ENCODE data around the gene NANOGP8.

NANOGP8 gene

GRCh38 chr15:35080226-35080625 lies 4.9 kb downstream of the NANOGP8 start:
- no peak overlapping the region for H3K4me3 Mint-ChIP-seq
- no peaks in the 10 kb centered on the region for H3K4me1 Mint-ChIP-seq (ENCODE audit: low read depth)
- H3K27ac Mint-ChIP-seq: no peak overlapping the region
- H3K27me3 Mint-ChIP-seq: peaks cover 14% of the 10 kb centered on the region
- no peaks in the 10 kb centered on the region for H3K9me3 Mint-ChIP-seq
- H3K36me3 Mint-ChIP-seq (ENCODE audit: low read depth): no peaks in the 10 kb centered on the region

GRCh38 chr15:35078221-35078915 lies 6.7 kb downstream of the NANOGP8 start:
- no peaks in the 10 kb centered on the region for H3K9me3 Mint-ChIP-seq
- no peaks in the 10 kb centered on the region for H3K36me3 Mint-ChIP-seq (ENCODE audit: low read depth)
- peaks cover 21% of the 10 kb centered on the region for H3K27me3 Mint-ChIP-seq
- no peak overlapping the region for H3K27ac Mint-ChIP-seq
- H3K4me1 Mint-ChIP-seq (ENCODE audit: low read depth): no peaks in the 10 kb centered on the region
- H3K4me3 Mint-ChIP-seq: no peak overlapping the region

GRCh38 chr15:35071106-35071505 lies 14.0 kb downstream of the NANOGP8 start:
- peaks cover 17% of the 10 kb centered on the region for H3K27me3 Mint-ChIP-seq
- no peak overlapping the region for H3K27ac Mint-ChIP-seq
- no peaks in the 10 kb centered on the region for H3K9me3 Mint-ChIP-seq
- no peaks in the 10 kb centered on the region for H3K4me1 Mint-ChIP-seq (ENCODE audit: low read depth)
- no peaks in the 10 kb centered on the region for H3K36me3 Mint-ChIP-seq (ENCODE audit: low read depth)
- no peak overlapping the region for H3K4me3 Mint-ChIP-seq

GRCh38 chr15:35068846-35069475 lies 16.1 kb downstream of the NANOGP8 start:
- Mint-ChIP-seq H3K36me3 (ENCODE audit: low read depth) (no peaks in the 10 kb centered on the region), H3K9me3 (no peaks in the 10 kb centered on the region), H3K4me1 (ENCODE audit: low read depth) (no peaks in the 10 kb centered on the region), H3K4me3 (no peak overlapping the region), H3K27me3 (peaks cover 9% of the 10 kb centered on the region), H3K27ac (no peak overlapping the region)

- Mint-ChIP-seq H3K4me1 (ENCODE audit: low read depth) (no peaks in the 10 kb centered on the region), H3K36me3 (ENCODE audit: low read depth) (no peaks in the 10 kb centered on the region), H3K9me3 (no peaks in the 10 kb centered on the region), H3K27me3 (peaks cover 9% of the 10 kb centered on the region), H3K27ac (no peak overlapping the region), H3K4me3 (no peak overlapping the region)
These were observed 17.4 kb downstream of the NANOGP8 start for GRCh38 chr15:35067496-35068347.

GRCh38 chr15:35066094-35066493 lies 19.0 kb downstream of the NANOGP8 start:
- Mint-ChIP-seq H3K27me3 (peaks cover 9% of the 10 kb centered on the region), H3K36me3 (ENCODE audit: low read depth) (no peaks in the 10 kb centered on the region), H3K27ac (no peak overlapping the region), H3K4me1 (ENCODE audit: low read depth) (no peaks in the 10 kb centered on the region), H3K9me3 (no peaks in the 10 kb centered on the region), H3K4me3 (no peak overlapping the region)

GRCh38 chr15:35064576-35065190 lies 20.4 kb downstream of the NANOGP8 start:
- H3K27ac Mint-ChIP-seq: no peak overlapping the region
- H3K4me3 Mint-ChIP-seq: no peak overlapping the region
- no peaks in the 10 kb centered on the region for H3K4me1 Mint-ChIP-seq (ENCODE audit: low read depth)
- H3K9me3 Mint-ChIP-seq: no peaks in the 10 kb centered on the region
- peaks cover 9% of the 10 kb centered on the region for H3K27me3 Mint-ChIP-seq
- no peaks in the 10 kb centered on the region for H3K36me3 Mint-ChIP-seq (ENCODE audit: low read depth)

- Mint-ChIP-seq H3K27ac (no peak overlapping the region), H3K36me3 (ENCODE audit: low read depth) (no peaks in the 10 kb centered on the region), H3K4me1 (ENCODE audit: low read depth) (no peaks in the 10 kb centered on the region), H3K9me3 (no peaks in the 10 kb centered on the region), H3K27me3 (peaks cover 9% of the 10 kb centered on the region), H3K4me3 (no peak overlapping the region)
These were observed 22.4 kb downstream of the NANOGP8 start for GRCh38 chr15:35062738-35063099.

GRCh38 chr15:35061825-35062737 lies 23.0 kb downstream of the NANOGP8 start:
- no peaks in the 10 kb centered on the region for H3K4me1 Mint-ChIP-seq (ENCODE audit: low read depth)
- H3K36me3 Mint-ChIP-seq (ENCODE audit: low read depth): no peaks in the 10 kb centered on the region
- H3K4me3 Mint-ChIP-seq: no peak overlapping the region
- peaks cover 5% of the 10 kb centered on the region for H3K27me3 Mint-ChIP-seq
- no peak overlapping the region for H3K27ac Mint-ChIP-seq
- no peaks in the 10 kb centered on the region for H3K9me3 Mint-ChIP-seq

- H3K27ac Mint-ChIP-seq: no peak overlapping the region
- no peaks in the 10 kb centered on the region for H3K9me3 Mint-ChIP-seq
- H3K27me3 Mint-ChIP-seq: peaks cover 3% of the 10 kb centered on the region
- no peaks in the 10 kb centered on the region for H3K36me3 Mint-ChIP-seq (ENCODE audit: low read depth)
- H3K4me1 Mint-ChIP-seq (ENCODE audit: low read depth): no peaks in the 10 kb centered on the region
- H3K4me3 Mint-ChIP-seq: no peak overlapping the region
These were observed 23.8 kb downstream of the NANOGP8 start for GRCh38 chr15:35061161-35061824.

- H3K4me3 Mint-ChIP-seq: no peak overlapping the region
- H3K36me3 Mint-ChIP-seq (ENCODE audit: low read depth): no peaks in the 10 kb centered on the region
- no peaks in the 10 kb centered on the region for H3K27me3 Mint-ChIP-seq
- H3K9me3 Mint-ChIP-seq: no peaks in the 10 kb centered on the region
- no peaks in the 10 kb centered on the region for H3K4me1 Mint-ChIP-seq (ENCODE audit: low read depth)
- no peak overlapping the region for H3K27ac Mint-ChIP-seq
These were observed 24.5 kb downstream of the NANOGP8 start for GRCh38 chr15:35060591-35060990.

- Mint-ChIP-seq H3K36me3 (ENCODE audit: low read depth) (no peaks in the 10 kb centered on the region), H3K9me3 (no peaks in the 10 kb centered on the region), H3K4me1 (ENCODE audit: low read depth) (no peaks in the 10 kb centered on the region)
These were observed 26.5 kb downstream of the NANOGP8 start for GRCh38 chr15:35058534-35059054.

GRCh38 chr15:35055416-35056105 lies 29.5 kb downstream of the NANOGP8 start:
- Mint-ChIP-seq H3K9me3 (no peaks in the 10 kb centered on the region), H3K4me3 (no peak overlapping the region), H3K27me3 (no peaks in the 10 kb centered on the region), H3K36me3 (ENCODE audit: low read depth) (no peaks in the 10 kb centered on the region), H3K27ac (no peak overlapping the region), H3K4me1 (ENCODE audit: low read depth) (no peaks in the 10 kb centered on the region)

More at GRCh38 chr15:35058534-35059054, 26.5 kb downstream of the NANOGP8 start:
- Mint-ChIP-seq H3K27me3 (no peaks in the 10 kb centered on the region), H3K27ac (no peak overlapping the region), H3K4me3 (no peak overlapping the region)

Data from stimulated activated naive CD8-positive, alpha-beta T cell treated with anti-CD3 and anti-CD28 coated beads, Interleukin-15, Interleukin-2, amounts not matched to agents 100 ng/mL and 50 ng/mL, for 24 hours (primary cell).